Suprapubic skin (tissue), 4 donors: ENCODE results near the gene PEX7.

Experiments used
- CTCF ChIP-seq, 2 donors: fragments of 200-600 bp in 1 of 2; fragments of 450-650 bp in 1 of 2; sonication (generic) in 1 of 2; IDR thresholded peaks; one replicate each; pipeline ENCODE4 v1.5.1; 2016 to 2019; ENCODE audit warnings: antibody characterized with exemption in 2 of 2, mild to moderate bottlenecking in 1 of 2, moderate library complexity in 1 of 2
- POLR2A ChIP-seq, 2 donors: fragments of 450-650 bp; IDR thresholded peaks; one replicate each; pipeline ENCODE4 v1.6.1; 2017; ENCODE audit warnings: antibody characterized with exemption in 2 of 2, mild to moderate bottlenecking in 2 of 2, moderate library complexity in 2 of 2
- POLR2AphosphoS5 ChIP-seq, 3 donors: sonication (generic); formaldehyde crosslinking; IDR thresholded peaks; one replicate each; pipeline ENCODE4 v1.6.1; 2017; ENCODE audit warnings: antibody characterized with exemption in 3 of 3

GRCh38 chr6:136893187-136893586 is 70.8 kb downstream of the PEX7 start:
- TF ChIP-seq CTCF (IDR thresholded peaks at IDR 0.05), result no peak
- no peak for TF ChIP-seq POLR2AphosphoS5 (IDR thresholded peaks at IDR 0.05)
- no peak for TF ChIP-seq POLR2A (IDR thresholded peaks at IDR 0.05)
